Measurements from ENCODE around the gene HCAR3. TPM values are rescaled to one million over a fixed set of nuclear protein-coding genes. Genes with fewer than 3 reads are reported as not detected.
A peak's percentile ranks its signal among the peaks of the same experiment; 100 is the strongest.
"Not testable (repeated sequence)": the region's sequence is repeated elsewhere in the genome, so short reads cannot be mapped to it uniquely, and the experiment has no call there.

Gene HCAR3
- 9.8 TPM for total RNA-seq

GRCh38 chr12:122716658-122717057 lies at the start of gene HCAR3:
Gene HCAR3, minus strand, starts transcription at chr12:122716811. Its CDS starts 74 bp downstream, at chr12:122716737.
- not testable (repeated sequence) for DNase-seq

- no peak for DNase-seq
These were observed 41.0 kb upstream of the HCAR3 start for GRCh38 chr12:122757568-122757967.

GRCh38 chr12:122754790-122755189 lies 38.2 kb upstream of the HCAR3 start:
- DNase-seq: no peak

GRCh38 chr12:122753319-122753650 lies 36.7 kb upstream of the HCAR3 start:
- no peak for DNase-seq

GRCh38 chr12:122752464-122753318 lies 36.1 kb upstream of the HCAR3 start, which contains the start of gene DENR:
Gene DENR, plus strand, starts transcription at chr12:122752824. Its CDS starts 878 bp downstream, at chr12:122753702.
- DNase-seq: peak; percentile 95

GRCh38 chr12:122750781-122751515 lies 34.3 kb upstream of the HCAR3 start:
- DNase-seq: not testable (repeated sequence)

- DNase-seq: no peak
These were observed 33.1 kb upstream of the HCAR3 start for GRCh38 chr12:122749569-122750332.

- DNase-seq: no peak
These were observed 30.9 kb upstream of the HCAR3 start for GRCh38 chr12:122747224-122748135.

- DNase-seq: no peak
These were observed 27.4 kb upstream of the HCAR3 start for GRCh38 chr12:122743895-122744525.

- DNase-seq: no peak
These were observed 23.7 kb upstream of the HCAR3 start for GRCh38 chr12:122740351-122740750.

GRCh38 chr12:122738571-122738970 lies 22.0 kb upstream of the HCAR3 start:
- no peak for DNase-seq

- DNase-seq: no peak
These were observed 16.0 kb upstream of the HCAR3 start for GRCh38 chr12:122732611-122733010.

- no peak for DNase-seq
These were observed 15.6 kb upstream of the HCAR3 start for GRCh38 chr12:122732170-122732569.

GRCh38 chr12:122730215-122731014 lies 13.8 kb upstream of the HCAR3 start, which contains the start of gene HCAR1:
Gene HCAR1, minus strand, starts transcription at chr12:122730844. Its CDS starts 505 bp downstream, at chr12:122730339.
- DNase-seq: no peak

GRCh38 chr12:122729583-122730214 lies 13.1 kb upstream of the HCAR3 start:
- no peak for DNase-seq

- no peak for DNase-seq
These were observed 9.5 kb upstream of the HCAR3 start for GRCh38 chr12:122726080-122726558.

GRCh38 chr12:122725452-122726079 lies 9.0 kb upstream of the HCAR3 start:
- no peak for DNase-seq

- DNase-seq: no peak
These were observed 8.1 kb upstream of the HCAR3 start for GRCh38 chr12:122724641-122725243.

Measured in skin of body (tissue), 2 donors.